Psoas muscle (tissue), 8 donors: ENCODE results near the gene UQCR10. TPM values are rescaled to one million over a fixed set of nuclear protein-coding genes. Genes with fewer than 3 reads are reported as not detected.

Experiments used
- ATAC-seq, 4 donors: fragments of 200-7000 bp; cut with Tn5 transposase; one replicate each; pipeline ENCODE4 v1.9.1; 2020; ENCODE audit warnings: moderate library complexity in 3 of 4, mild to moderate bottlenecking in 2 of 4
- DNase-seq, 2 donors: peaks; one replicate each; pipeline ENCODE4 v3.0.0-alpha.2; 2020
- H3K27ac ChIP-seq: fragments of 200-600 bp; one replicate; pipeline ENCODE4 v1.8.0; 2022
- H3K27me3 ChIP-seq, 3 donors: fragments of 200-600 bp in 1 of 3; one replicate each; pipeline versions ENCODE4 v1.6.1 to v1.8.0; 2013 to 2022; ENCODE audit warnings: low read length in 2 of 3, mild to moderate bottlenecking in 2 of 3, moderate library complexity in 1 of 3; ENCODE audit not compliant: insufficient read depth in 3 of 3
- H3K36me3 ChIP-seq, 2 donors: fragments of 200-600 bp in 1 of 2; one replicate each; pipeline versions ENCODE4 v1.6.1 to v1.8.0; 2013 to 2022; ENCODE audit warnings: low read depth in 1 of 2, mild to moderate bottlenecking in 1 of 2, moderate library complexity in 1 of 2; ENCODE audit not compliant: insufficient read depth in 1 of 2
- H3K4me1 ChIP-seq: fragments of 200-600 bp; one replicate; pipeline ENCODE4 v1.8.0; 2022
- H3K4me3 ChIP-seq: fragments of 200-600 bp; one replicate; pipeline ENCODE4 v1.8.0; 2022; ENCODE audit warnings: mild to moderate bottlenecking
- H3K9me3 ChIP-seq: fragments of 200-600 bp; one replicate; pipeline ENCODE4 v1.8.0; 2022
- CTCF ChIP-seq: fragments of 200-600 bp; IDR thresholded peaks from one replicate; pipeline ENCODE4 v1.8.0; 2022; ENCODE audit warnings: antibody characterized with exemption
- WGBS, 3 donors: extraction: QIAGEN DNeasy Blood & Tissue Kit; methylation state at CpG; one replicate each; pipeline versions ENCODE4 v1.1.6 to v1.1.7; 2013; 5-methylcytosine and 5-hydroxymethylcytosine counted together
- intact Hi-C, 2 donors: fragments of 100-400 bp; cut with DNase I; formaldehyde crosslinking; loops; one replicate each; pipeline versions ENCODE4 v1.11.0 to v1.14.2; 2022
- polyA plus RNA-seq, 3 donors: library from polyadenylated mRNA; stranded (reverse); fragments of 200-250 nt; gene quantifications; one replicate each; pipeline ENCODE4 v1.2.3, GENCODE V29; 2013
- total RNA-seq, 4 donors: library from RNA; stranded (reverse); fragmentation: NEBNext Ultra II Directional in 2 of 4; extraction: Animal tissue kit (Norgen Biotek cat#: 25700) in 2 of 4; gene quantifications; one replicate each; pipeline versions ENCODE4 v1.2.1 to v1.2.4, GENCODE V29; 2021 to 2023
- donor health status: healthy with polysubstance abuse.
- donor health status: DM: no; HTN: no; CAD: no; lungs with moderate emphysema.
- donor health status: Bipolar disorder and iron deficiency.
- donor health status: healthy.
- donor health status: DM: yes; HTN: yes; CAD: no.
- donor health status: DM: no; HTN: no; CAD: no.
- donor health status: DM: no; HTN: no; CAD: no.
- donor health status: DM: yes; HTN: yes; CAD: no.

Gene UQCR10
- total and polyA plus RNA-seq, 7 donors, result 247 to 533 (median 411) TPM

- ATAC-seq, result peak; percentile 60 to 78 (median 70)
- Histone ChIP-seq H3K27ac (peak overlapping the region; percentile 72), H3K4me3 (no peak overlapping the region), H3K4me1 (peaks cover 39% of the 10 kb centered on the region), H3K9me3 (no peaks in the 10 kb centered on the region), H3K36me3 (peaks cover 0 to 7% of the 10 kb centered on the region in 2 donors), H3K27me3 (no peaks in the 10 kb centered on the region)
- DNase-seq, result peak; percentile 52 to 78
- WGBS, 3 donors, result 27 to 50% (median 42%) methylated on average over 7 of the region's 7 CpGs
- intact Hi-C loops, result no loop called here
- no peak for TF ChIP-seq CTCF
Measured at GRCh38 chr22:29782061-29782845, 15.1 kb downstream of the UQCR10 start.

- intact Hi-C loops, result no loop called here
- ATAC-seq (no peak), DNase-seq (peak in 1 of 2 donors; percentile 66)
- no peaks in the 10 kb centered on the region for H3K27me3 ChIP-seq
- H3K36me3 ChIP-seq, result peaks cover 3 to 31% of the 10 kb centered on the region in 2 donors
- 30 to 42% (median 40%) methylated on average over 9 of the region's 9 CpGs for WGBS, 3 donors
- peaks cover 22% of the 10 kb centered on the region for H3K4me1 ChIP-seq
- H3K27ac ChIP-seq, result peak overlapping the region; percentile 7
- H3K4me3 ChIP-seq, result no peak overlapping the region
- TF ChIP-seq CTCF, result no peak
- H3K9me3 ChIP-seq, result no peaks in the 10 kb centered on the region
Measured at GRCh38 chr22:29784451-29785361, 17.5 kb downstream of the UQCR10 start.

GRCh38 chr22:29786031-29786430, 18.9 kb downstream of the UQCR10 start:
- intact Hi-C loops, result no loop called here
- H3K36me3 ChIP-seq, result peaks cover 10 to 44% of the 10 kb centered on the region in 2 donors
- no peak overlapping the region for H3K27ac ChIP-seq
- no peak for TF ChIP-seq CTCF
- ATAC-seq (no peak), DNase-seq (no peak)
- H3K9me3 ChIP-seq, result no peaks in the 10 kb centered on the region
- no peaks in the 10 kb centered on the region for H3K27me3 ChIP-seq
- peaks cover 16% of the 10 kb centered on the region for H3K4me1 ChIP-seq
- no peak overlapping the region for H3K4me3 ChIP-seq
- 45 to 63% (median 59%) methylated on average over 5 of the region's 5 CpGs for WGBS, 3 donors

DNA sequence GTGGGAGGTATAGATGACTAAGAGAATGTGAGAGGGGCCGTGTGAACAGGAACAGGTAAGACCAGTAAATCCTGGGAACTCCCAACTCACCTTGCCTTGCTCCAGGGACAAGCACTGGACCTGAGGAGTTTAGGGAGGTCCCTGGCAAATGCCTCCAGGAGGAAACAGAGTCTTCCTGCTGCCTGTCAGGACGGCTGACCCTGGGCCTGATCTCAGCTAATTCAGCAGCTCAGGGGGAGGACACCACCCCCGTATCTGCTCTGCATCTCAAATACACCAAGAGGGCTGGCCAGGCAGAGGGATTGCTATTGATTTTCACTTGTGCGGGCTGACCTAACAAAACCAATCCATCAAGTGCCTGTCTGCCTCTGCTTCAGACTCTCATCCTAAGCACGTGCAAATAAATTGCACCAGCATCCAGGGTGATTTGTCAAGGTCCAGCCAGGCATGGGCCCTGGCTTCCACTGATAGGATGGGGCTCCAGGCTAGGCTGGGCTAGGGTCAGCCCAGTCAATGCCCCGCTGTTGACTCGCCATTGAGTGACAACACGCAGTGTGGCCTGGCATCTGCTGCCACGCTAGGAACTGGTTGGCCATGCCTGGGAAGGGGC, 20.3 kb downstream of the UQCR10 start:
- intact Hi-C loops, result no loop called here
- Histone ChIP-seq H3K36me3 (peaks cover 10 to 59% of the 10 kb centered on the region in 2 donors), H3K27ac (no peak overlapping the region), H3K27me3 (no peaks in the 10 kb centered on the region), H3K4me1 (peaks cover 2% of the 10 kb centered on the region), H3K4me3 (no peak overlapping the region), H3K9me3 (no peaks in the 10 kb centered on the region)
- no peak for DNase-seq
- 67 to 75% (median 72%) methylated on average over 9 of the region's 9 CpGs for WGBS, 3 donors
- ATAC-seq, result no peak
- TF ChIP-seq CTCF, result no peak
